Iris pigment epithelial cell (primary cell): ENCODE measurements around the gene ZNF417.

ENCODE experiments used
- DNase-seq: peaks from one replicate; pipeline ENCODE4 v3.0.0-alpha.2; 2011; ENCODE audit warnings: low read depth

The ZNF417 gene

GRCh38 chr19:57916168-57916995 is at the start of gene ZNF417:
Gene ZNF417, minus strand, starts transcription at chr19:57916592. Its CDS starts 181 bp downstream, at chr19:57916411.
- peak; percentile 95 for DNase-seq

- DNase-seq: no peak
Observed at GRCh38 chr19:57964761-57965160, 48.4 kb upstream of the ZNF417 start.

GRCh38 chr19:57961785-57962184 is 45.4 kb upstream of the ZNF417 start:
- DNase-seq: no peak

GRCh38 chr19:57954996-57955395 is 38.6 kb upstream of the ZNF417 start:
- DNase-seq: no peak

GRCh38 chr19:57949702-57950101 is 33.3 kb upstream of the ZNF417 start:
- DNase-seq: no peak

- DNase-seq: no peak
Observed at GRCh38 chr19:57949296-57949695, 32.9 kb upstream of the ZNF417 start.

- peak; percentile 95 for DNase-seq
Observed at GRCh38 chr19:57947419-57948134, 31.2 kb upstream of the ZNF417 start, which contains the start of gene ZNF256. Gene ZNF256, minus strand, starts transcription at chr19:57947706. Its CDS starts 232 bp downstream, at chr19:57947474.

- DNase-seq: peak; percentile 15
Observed at GRCh38 chr19:57947088-57947418, 30.7 kb upstream of the ZNF417 start.

GRCh38 chr19:57946316-57946715 is 29.9 kb upstream of the ZNF417 start:
- no peak for DNase-seq

- no peak for DNase-seq
Observed at GRCh38 chr19:57941593-57941992, 25.2 kb upstream of the ZNF417 start.

- no peak for DNase-seq
Observed at GRCh38 chr19:57935731-57936130, 19.3 kb upstream of the ZNF417 start.

GRCh38 chr19:57934820-57935665 is 18.7 kb upstream of the ZNF417 start, which contains the start of gene ZNF418:
Gene ZNF418, minus strand, starts transcription at chr19:57935402. Its CDS starts 1,580 bp downstream, at chr19:57933822.
- peak; percentile 88 for DNase-seq

- no peak for DNase-seq
Observed at GRCh38 chr19:57927587-57927986, 11.2 kb upstream of the ZNF417 start.

- DNase-seq: no peak
Observed at GRCh38 chr19:57914531-57914930, 1.9 kb downstream of the ZNF417 start.

GRCh38 chr19:57907394-57907793 is 9.0 kb downstream of the ZNF417 start:
- no peak for DNase-seq

- no peak for DNase-seq
Observed at GRCh38 chr19:57905258-57905657, 11.1 kb downstream of the ZNF417 start.

GRCh38 chr19:57903618-57904184 is 12.7 kb downstream of the ZNF417 start:
- no peak for DNase-seq

- DNase-seq: no peak
Observed at GRCh38 chr19:57900311-57900710, 16.1 kb downstream of the ZNF417 start.

- DNase-seq: peak; percentile 88
Observed at GRCh38 chr19:57890706-57891105, 25.7 kb downstream of the ZNF417 start.

- peak; percentile 79 for DNase-seq
Observed at GRCh38 chr19:57888560-57889231, 27.7 kb downstream of the ZNF417 start, which contains the start of gene ZNF814. Gene ZNF814, minus strand, starts transcription at chr19:57889037. Its CDS starts 235 bp downstream, at chr19:57888802.

- DNase-seq: no peak
Observed at GRCh38 chr19:57888107-57888559, 28.3 kb downstream of the ZNF417 start.
